ENCODE measurements around the gene UBE2E2. TPM values are rescaled to one million over a fixed set of nuclear protein-coding genes. Genes with fewer than 3 reads are reported as not detected.

The UBE2E2 gene
- total and polyA plus RNA-seq, 2 of the 13 experiments (the other 11 are each of a cell fraction or from before 2014, with no cell fraction given) = 0.77 to 1.5 TPM

- H2AFZ ChIP-seq (ENCODE audit: low read length) = no peak overlapping the region
- no peak overlapping the region for H3K27ac ChIP-seq (ENCODE audit: extremely low read length, insufficient read depth, low read length)
- H3K27me3 ChIP-seq (ENCODE audit: control insufficient read depth in 1 of 2, insufficient read depth in 2 of 2, low read length in 2 of 2) = no peaks in the 10 kb centered on the region
- no TSS peak for BruUV-seq (replicated peaks)
- H3K9me3 ChIP-seq (ENCODE audit: low read length) = no peaks in the 10 kb centered on the region
- TF ChIP-seq AHDC1 (CRISPR knock-in tag; IDR thresholded peaks at IDR 0.05; ENCODE audit: borderline replicate concordance) = no peak
- no peak for TF ChIP-seq HMGXB4 (CRISPR knock-in tag; IDR thresholded peaks at IDR 0.05; ENCODE audit: borderline replicate concordance in 1 of 2, low read depth in 1 of 2)
- TF ChIP-seq ZBTB20 (CRISPR knock-in tag; IDR thresholded peaks at IDR 0.05; ENCODE audit: borderline replicate concordance, low read depth) = no peak
- H4K20me1 ChIP-seq (ENCODE audit: insufficient read depth, low read length) = no peaks in the 10 kb centered on the region
- in situ Hi-C loops (cut with HindIII; ENCODE audit: extremely low pct_ligation_motif_present, low pct_unique_long_range_greater_than_20kb) (no loop called here), intact Hi-C loops (cut with micrococcal nuclease; ENCODE audit: unreplicated experiment) (no loop called here)
- no peak overlapping the region for H3K4me3 ChIP-seq (replicated peaks in 1 of 3; ENCODE audit: insufficient read depth in 1 of 3, low read depth in 2 of 3, low read length in 3 of 3)
- DNase-seq (ENCODE audit: low spot score) = no peak
- no peak overlapping the region for H3K9ac ChIP-seq (ENCODE audit: insufficient read depth, low read depth, low read length)
- CTCF ChIA-PET (ENCODE audit: low intra/inter-chr PET ratio, low total read pairs) = no interaction called here
- H3K4me1 ChIP-seq (ENCODE audit: insufficient read depth, low read length) = no peaks in the 10 kb centered on the region
- no peaks in the 10 kb centered on the region for H3K36me3 ChIP-seq (replicated peaks in 1 of 2; ENCODE audit: control insufficient read depth in 1 of 2, insufficient read depth in 2 of 2, low read length in 2 of 2)
- H3K79me2 ChIP-seq (ENCODE audit: insufficient read depth, low read length) = no peaks in the 10 kb centered on the region
- FAIRE-seq = no peak
- POLR2A ChIA-PET = no interaction called here
- 0% methylated on average over 2 of the region's 7 CpGs for WGBS (ENCODE audit: low lambda C conversion rate)
- no peak for ATAC-seq
- H3K4me2 ChIP-seq (ENCODE audit: low read depth, low read length) = no peak overlapping the region
Observed at GRCh38 chr3:23479615-23480328, 276.6 kb downstream of the UBE2E2 start.

Data from HepG2 (cell line).